Articular chondrocyte of knee joint (primary cell): ENCODE data around the gene KCNG2. TPM values are rescaled to one million over a fixed set of nuclear protein-coding genes. Genes with fewer than 3 reads are reported as not detected.

Experiments
- total RNA-seq: library from RNA; depleted of rRNA; stranded (reverse); fragments of >200 nt; gene quantifications from 2 replicates; pipeline ENCODE4 v1.2.3, GENCODE V29; 2012

Gene KCNG2, protein sequence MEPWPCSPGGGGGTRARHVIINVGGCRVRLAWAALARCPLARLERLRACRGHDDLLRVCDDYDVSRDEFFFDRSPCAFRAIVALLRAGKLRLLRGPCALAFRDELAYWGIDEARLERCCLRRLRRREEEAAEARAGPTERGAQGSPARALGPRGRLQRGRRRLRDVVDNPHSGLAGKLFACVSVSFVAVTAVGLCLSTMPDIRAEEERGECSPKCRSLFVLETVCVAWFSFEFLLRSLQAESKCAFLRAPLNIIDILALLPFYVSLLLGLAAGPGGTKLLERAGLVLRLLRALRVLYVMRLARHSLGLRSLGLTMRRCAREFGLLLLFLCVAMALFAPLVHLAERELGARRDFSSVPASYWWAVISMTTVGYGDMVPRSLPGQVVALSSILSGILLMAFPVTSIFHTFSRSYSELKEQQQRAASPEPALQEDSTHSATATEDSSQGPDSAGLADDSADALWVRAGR
- not detected in 2 replicates for total RNA-seq

GRCh38 chr18:79797518-79798345 is at the start of gene KCNG2:
Gene KCNG2 (plus strand): TSS chr18:79797938. CDS start chr18:79863668, 65,730 bp downstream.

Other genes starting within 250 kb of the KCNG2 start
- 15.7 and 20.6 TPM in 2 replicates for gene CTDP1, start 118.1 kb upstream of the KCNG2 start, total RNA-seq
- gene SLC66A2, start 153.7 kb downstream of the KCNG2 start, total RNA-seq, result 28.9 and 34.9 TPM in 2 replicates
- gene HSBP1L1, start 166.7 kb downstream of the KCNG2 start, total RNA-seq, result 9.8 and 14.8 TPM in 2 replicates
- 48.3 and 53.3 TPM in 2 replicates for gene TXNL4A, start 190.6 kb downstream of the KCNG2 start, total RNA-seq
- gene RBFA, start 236.5 kb downstream of the KCNG2 start, total RNA-seq, result 21.3 and 22.1 TPM in 2 replicates